ENCODE measurements around the gene TECPR1. TPM values are rescaled to one million over a fixed set of nuclear protein-coding genes. Genes with fewer than 3 reads are reported as not detected.

Gene TECPR1
- total and polyA plus RNA-seq, 2 of the 4 experiments (the other 2 are of a cell fraction), result 11.5 to 14.7 TPM

GRCh38 chr7:98213888-98214810 is 37.9 kb downstream of the TECPR1 start:
- no peak for DNase-seq
- H4K91ac ChIP-seq (ENCODE audit: insufficient read depth, low read depth, low read length), result no peak overlapping the region
- no peak overlapping the region for H2BK15ac ChIP-seq (ENCODE audit: low read depth, low read length)
- no peaks in the 10 kb centered on the region for H3K79me1 ChIP-seq (ENCODE audit: low read depth in 1 of 2, low read length in 2 of 2)
- no peak overlapping the region for H3K14ac ChIP-seq (replicated peaks; ENCODE audit: low read depth, low read length)
- no peaks in the 10 kb centered on the region for H3K27me3 ChIP-seq (ENCODE audit: control insufficient read depth, insufficient read depth, low read length)
- H3K27ac ChIP-seq (ENCODE audit: insufficient read depth, low read length), result no peak overlapping the region
- no peaks in the 10 kb centered on the region for H4K20me1 ChIP-seq (ENCODE audit: insufficient read depth, low read length)
- no TSS peak for BruUV-seq (replicated peaks)
- no peak overlapping the region for H4K5ac ChIP-seq (ENCODE audit: low read depth, low read length)
- in situ Hi-C loops (cut with MboI; ENCODE audit: low sequenced_read_pairs), result no loop called here
- H3K56ac ChIP-seq (ENCODE audit: extremely low read depth, insufficient read depth, low read length), result no peak overlapping the region
- no peak overlapping the region for H4K8ac ChIP-seq (ENCODE audit: low read depth in 2 of 2, low read length in 2 of 2)
- ChIA-PET POLR2A (ENCODE audit: unreplicated experiment) (no interaction called here), CTCF (no interaction called here)
- no peak overlapping the region for H2AFZ ChIP-seq (replicated peaks; ENCODE audit: low read length, poor library complexity)
- 87% methylated on average over 15 of the region's 25 CpGs; no CpG with 5 or more reads in 1 of the 2 experiments for WGBS, 2 experiments (ENCODE audit: extremely low coverage in 2 of 2, insufficient read length in 1 of 2)
- dilution Hi-C loops (cut with HindIII; ENCODE audit: low sequenced_read_pairs, unreplicated experiment), result no loop called here
- H3K4me2 ChIP-seq (ENCODE audit: low read depth, low read length), result no peak overlapping the region
- H3K4me1 ChIP-seq (ENCODE audit: control insufficient read depth, insufficient read depth, low read length), result no peaks in the 10 kb centered on the region
- H2AK9ac ChIP-seq (replicated peaks; ENCODE audit: low read depth, low read length, poor library complexity), result peak overlapping the region; percentile 37
- no peaks in the 10 kb centered on the region for H3K9me1 ChIP-seq (ENCODE audit: insufficient read depth, low read length)
- intact Hi-C loops (cut with micrococcal nuclease), result no loop called here
- H3K36me3 ChIP-seq (ENCODE audit: control insufficient read depth, insufficient read depth, low read length), result peaks cover 14% of the 10 kb centered on the region
- H2AK5ac ChIP-seq (ENCODE audit: low read depth, low read length), result no peak overlapping the region
- H2BK5ac ChIP-seq (ENCODE audit: low read depth, low read length, poor library complexity, severe bottlenecking), result no peak overlapping the region
- H3K4ac ChIP-seq (ENCODE audit: low read depth, low read length), result no peak overlapping the region
- no peak overlapping the region for H3K9ac ChIP-seq (ENCODE audit: low read depth, low read length)
- H3K23ac ChIP-seq (ENCODE audit: low read depth, low read length), result no peak overlapping the region
- H3K18ac ChIP-seq (ENCODE audit: low read depth, low read length), result no peak overlapping the region
- H2BK120ac ChIP-seq (ENCODE audit: low read depth, low read length), result no peak overlapping the region
- no peaks in the 10 kb centered on the region for H3K9me3 ChIP-seq (ENCODE audit: control insufficient read depth, insufficient read depth, low read length)
- H2BK20ac ChIP-seq (ENCODE audit: low read depth, low read length), result no peak overlapping the region
- no peak for ATAC-seq (ENCODE audit: low read depth)
- no peak overlapping the region for H3K4me3 ChIP-seq (ENCODE audit: insufficient read depth, low read depth, low read length)
- TF ChIP-seq USF2 (IDR thresholded peaks at IDR 0.05; ENCODE audit: low read depth, low read length) (no peak), RFX5 (IDR thresholded peaks at IDR 0.05; ENCODE audit: low read depth, low read length) (no peak), MAFK (IDR thresholded peaks at IDR 0.05; ENCODE audit: low read depth, low read length) (no peak), CHD1 (IDR thresholded peaks at IDR 0.05; ENCODE audit: low read depth, low read length) (no peak), RCOR1 (IDR thresholded peaks at IDR 0.05; ENCODE audit: insufficient replicate concordance, low read length) (no peak), CTCF (conservative IDR thresholded peaks at IDR 0.05; ENCODE audit: low read depth, low read length) (no peak), MXI1 (IDR thresholded peaks at IDR 0.05; ENCODE audit: borderline replicate concordance, low read depth, low read length) (no peak), CEBPB (IDR thresholded peaks at IDR 0.05; ENCODE audit: low read depth, low read length) (no peak), BHLHE40 (IDR thresholded peaks at IDR 0.05; ENCODE audit: low read depth, low read length) (no peak), NFE2L2 (IDR thresholded peaks at IDR 0.05; ENCODE audit: low read depth, low read length) (no peak), ELK1 (IDR thresholded peaks at IDR 0.05; ENCODE audit: borderline replicate concordance, low read depth, low read length) (no peak), MAZ (IDR thresholded peaks at IDR 0.05; ENCODE audit: borderline replicate concordance, low read depth, low read length) (no peak), RAD21 (IDR thresholded peaks at IDR 0.05; ENCODE audit: low read length) (no peak), SMC3 (IDR thresholded peaks at IDR 0.05; ENCODE audit: low read depth, low read length) (no peak)

All from IMR-90 (cell line).